ENCODE results near the gene C11orf91.

- no peak for TF ChIP-seq POLR2AphosphoS5 (IDR thresholded peaks at IDR 0.05)
- TF ChIP-seq POLR2A (IDR thresholded peaks at IDR 0.05; ENCODE audit: low read depth), result no peak
- TF ChIP-seq, protein P1, sequence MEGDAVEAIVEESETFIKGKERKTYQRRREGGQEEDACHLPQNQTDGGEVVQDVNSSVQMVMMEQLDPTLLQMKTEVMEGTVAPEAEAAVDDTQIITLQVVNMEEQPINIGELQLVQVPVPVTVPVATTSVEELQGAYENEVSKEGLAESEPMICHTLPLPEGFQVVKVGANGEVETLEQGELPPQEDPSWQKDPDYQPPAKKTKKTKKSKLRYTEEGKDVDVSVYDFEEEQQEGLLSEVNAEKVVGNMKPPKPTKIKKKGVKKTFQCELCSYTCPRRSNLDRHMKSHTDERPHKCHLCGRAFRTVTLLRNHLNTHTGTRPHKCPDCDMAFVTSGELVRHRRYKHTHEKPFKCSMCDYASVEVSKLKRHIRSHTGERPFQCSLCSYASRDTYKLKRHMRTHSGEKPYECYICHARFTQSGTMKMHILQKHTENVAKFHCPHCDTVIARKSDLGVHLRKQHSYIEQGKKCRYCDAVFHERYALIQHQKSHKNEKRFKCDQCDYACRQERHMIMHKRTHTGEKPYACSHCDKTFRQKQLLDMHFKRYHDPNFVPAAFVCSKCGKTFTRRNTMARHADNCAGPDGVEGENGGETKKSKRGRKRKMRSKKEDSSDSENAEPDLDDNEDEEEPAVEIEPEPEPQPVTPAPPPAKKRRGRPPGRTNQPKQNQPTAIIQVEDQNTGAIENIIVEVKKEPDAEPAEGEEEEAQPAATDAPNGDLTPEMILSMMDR (IDR thresholded peaks at IDR 0.05), result no peak
These were observed 28.4 kb downstream of the C11orf91 start for GRCh38 chr11:33672273-33672672.

All from esophagus muscularis mucosa (tissue), 3 donors.